ENCODE measurements around the gene APOL2.

The APOL2 gene

GRCh38 chr22:36183446-36183845 is 55.9 kb downstream of the APOL2 start:
- no peak for TF ChIP-seq CTCF (IDR thresholded peaks at IDR 0.05; ENCODE audit: low read depth, low read length)
- H3K4me3 ChIP-seq (ENCODE audit: low read depth, low read length): no peak overlapping the region

- no peak for TF ChIP-seq CTCF (IDR thresholded peaks at IDR 0.05; ENCODE audit: low read depth, low read length)
Observed at GRCh38 chr22:36182857-36183256, 56.5 kb downstream of the APOL2 start.

GRCh38 chr22:36182056-36182455 is 57.3 kb downstream of the APOL2 start:
- no peak for TF ChIP-seq CTCF (IDR thresholded peaks at IDR 0.05; ENCODE audit: low read depth, low read length)
- no peak overlapping the region for H3K4me3 ChIP-seq (ENCODE audit: low read depth, low read length)

More at GRCh38 chr22:36182857-36183256, 56.5 kb downstream of the APOL2 start:
- H3K4me3 ChIP-seq (ENCODE audit: low read depth, low read length): no peak overlapping the region

- TF ChIP-seq CTCF (IDR thresholded peaks at IDR 0.05; ENCODE audit: low read depth, low read length): no peak
- no peak overlapping the region for H3K4me3 ChIP-seq (ENCODE audit: low read depth, low read length)
Observed at GRCh38 chr22:36180928-36181327, 58.4 kb downstream of the APOL2 start.

- no peak overlapping the region for H3K4me3 ChIP-seq (ENCODE audit: low read depth, low read length)
- peak; percentile 67 for TF ChIP-seq CTCF (IDR thresholded peaks at IDR 0.05; ENCODE audit: low read depth, low read length)
Observed at GRCh38 chr22:36180038-36180880, 59.1 kb downstream of the APOL2 start.

GRCh38 chr22:36177160-36177559 is 62.2 kb downstream of the APOL2 start:
- no peak for TF ChIP-seq CTCF (IDR thresholded peaks at IDR 0.05; ENCODE audit: low read depth, low read length)
- H3K4me3 ChIP-seq (ENCODE audit: low read depth, low read length): no peak overlapping the region

All from WI38 (cell line).